HepG2 (cell line): ENCODE results near the gene TXNL4A. TPM values are rescaled to one million over a fixed set of nuclear protein-coding genes. Genes with fewer than 3 reads are reported as not detected.

Experiments
- ATAC-seq: fragments of 200-7000 bp; cut with Tn5 transposase; 3 replicates; pipeline ENCODE4 v1.9.1; 2020; ENCODE audit warnings: mild to moderate bottlenecking, moderate library complexity
- BruUV-seq: library from RNA; stranded (reverse); fragments of 400-500 nt; replicated peaks from 2 replicates; lab custom pipeline; 2021; lab: Mats Ljungman, UMichigan
- CTCF ChIA-PET: fragments of 300-600 bp; formaldehyde crosslinking; extraction: SDS; loops from one replicate; lab custom pipeline; 2021; ENCODE audit warnings: low total read pairs, inconsistent platforms, low intra/inter-chr PET ratio; lab: Yijun Ruan, JAX
- POLR2A ChIA-PET: fragments of 350-600 bp; sonication (Branson Sonifier 250); formaldehyde crosslinking; loops from one replicate; lab custom pipeline; 2020; ENCODE audit warnings: antibody characterized with exemption, inconsistent platforms; lab: Yijun Ruan, JAX
- DNase-seq: peaks from one replicate; pipeline ENCODE4 v3.0.0-alpha.2; 2015; ENCODE audit warnings: low spot score
- FAIRE-seq: peaks from 3 replicates; lab custom pipeline; 2011; peaks lifted over from hg19 to GRCh38; lab: Jason Lieb, UNC
- H2AFZ ChIP-seq: one replicate; pipeline ENCODE4 v1.6.1; 2011; ENCODE audit warnings: low read length, inconsistent platforms
- H3K27ac ChIP-seq: fragments of 300-600 bp; 3 replicates; pipeline ENCODE4 v1.8.0; 2011; ENCODE audit warnings: mixed run types, mild to moderate bottlenecking, mixed read lengths, low read length, inconsistent platforms; ENCODE audit not compliant: insufficient read depth; ENCODE audit errors: extremely low read length
- H3K27me3 ChIP-seq, 2 experiments: fragments of 200-600 bp in 1 of 2; 2 replicates in 1 of 2; 3 replicates in 1 of 2; pipeline versions ENCODE4 v1.6.0 to v1.8.0; 2011; ENCODE audit warnings: low read length in 2 of 2, mild to moderate bottlenecking in 2 of 2, moderate library complexity in 2 of 2, inconsistent platforms in 1 of 2; ENCODE audit not compliant: insufficient read depth in 2 of 2, control insufficient read depth in 1 of 2
- H3K36me3 ChIP-seq, 2 experiments: fragments of 200-600 bp in 1 of 2; replicated peaks in 1 of 2; 2 replicates in 1 of 2; 3 replicates in 1 of 2; pipeline versions ENCODE4 v1.5.1 to v1.8.0; 2011; ENCODE audit warnings: low read length in 2 of 2, inconsistent platforms in 1 of 2; ENCODE audit not compliant: insufficient read depth in 2 of 2, control insufficient read depth in 1 of 2
- H3K4me1 ChIP-seq: 2 replicates; pipeline ENCODE4 v1.5.1; 2012; ENCODE audit warnings: low read length, inconsistent platforms; ENCODE audit not compliant: insufficient read depth
- H3K4me2 ChIP-seq: 2 replicates; pipeline ENCODE4 v1.6.0; 2011; ENCODE audit warnings: low read depth, low read length, inconsistent platforms
- H3K4me3 ChIP-seq, 3 experiments: fragments of 200-600 bp in 1 of 3; sonication (generic), shearing (Covaris generic) in 1 of 3; replicated peaks in 1 of 3; 2 replicates each; pipeline ENCODE4 v1.5.1; 2011 to 2016; ENCODE audit warnings: low read length in 3 of 3, inconsistent platforms in 2 of 3, low read depth in 2 of 3, mild to moderate bottlenecking in 2 of 3, control low read depth in 1 of 3, mixed read lengths in 1 of 3; ENCODE audit not compliant: insufficient read depth in 1 of 3
- H3K79me2 ChIP-seq: one replicate; pipeline ENCODE4 v1.6.1; 2011; ENCODE audit warnings: low read length, inconsistent platforms; ENCODE audit not compliant: insufficient read depth
- H3K9ac ChIP-seq: 2 replicates; pipeline ENCODE4 v1.6.0; 2011; ENCODE audit warnings: mild to moderate bottlenecking, low read depth, low read length, inconsistent platforms; ENCODE audit not compliant: insufficient read depth
- H3K9me3 ChIP-seq: 2 replicates; pipeline ENCODE4 v1.5.1; 2012; ENCODE audit warnings: mild to moderate bottlenecking, low read length
- H4K20me1 ChIP-seq: 2 replicates; pipeline ENCODE4 v1.6.0; 2011; ENCODE audit warnings: inconsistent platforms, mild to moderate bottlenecking, low read length, moderate library complexity; ENCODE audit not compliant: insufficient read depth
- IRX3 ChIP-seq: sonication (generic); formaldehyde crosslinking; IDR thresholded peaks from 2 replicates; pipeline ENCODE4 v1.8.1; 2023; ENCODE audit warnings: mild to moderate bottlenecking, low read depth, missing genetic modification reagents, borderline replicate concordance
- ZMAT3 ChIP-seq: sonication (generic); formaldehyde crosslinking; conservative IDR thresholded peaks from 2 replicates; pipeline ENCODE4 v1.7.0; 2021; ENCODE audit warnings: missing genetic modification reagents
- ZNF234 ChIP-seq: sonication (generic); formaldehyde crosslinking; conservative IDR thresholded peaks from 2 replicates; pipeline ENCODE4 v1.5.1; 2020; ENCODE audit warnings: mild to moderate bottlenecking, missing genetic modification reagents
- ZNF549 ChIP-seq: sonication (generic); formaldehyde crosslinking; IDR thresholded peaks from 2 replicates; pipeline ENCODE4 v1.5.0; 2020; ENCODE audit warnings: missing genetic modification reagents
- WGBS: methylation state at CpG from one replicate; pipeline ENCODE4 v1.1.6; 2017; ENCODE audit warnings: low lambda C conversion rate; 5-methylcytosine and 5-hydroxymethylcytosine counted together
- in situ Hi-C: cut with HindIII; loops from 2 replicates; pipeline ENCODE4 v1.10.0; 2017; ENCODE audit warnings: low pct_unique_long_range_greater_than_20kb; ENCODE audit not compliant: extremely low pct_ligation_motif_present
- intact Hi-C: fragments of 100-400 bp; cut with micrococcal nuclease; formaldehyde crosslinking; loops from one replicate; pipeline ENCODE4 v1.10.0; 2022; ENCODE audit not compliant: unreplicated experiment
- polyA plus RNA-seq, 8 experiments: library from polyadenylated mRNA; depleted of rRNA in 3 of 8; stranded (reverse) in 7 of 8; unstranded in 1 of 8; fragments of >200 nt; fragmentation: Illumina TruSeq in 4 of 8; extraction: Trizol in 4 of 8; gene quantifications; 2 replicates each; pipeline versions ENCODE4 v1.2.1 to v1.2.3, GENCODE V29; 2011 to 2016; ENCODE audit warnings: low read depth in 4 of 8, missing spikeins in 1 of 8, mixed read lengths in 1 of 8; ENCODE audit not compliant: insufficient read depth in 1 of 8
- total RNA-seq, 5 experiments: library from RNA; depleted of rRNA; stranded (reverse); fragments of >200 nt; fragmentation: Illumina TruSeq; extraction: Trizol; gene quantifications; 2 replicates each; pipeline ENCODE4 v1.2.3, GENCODE V29; 2016; ENCODE audit warnings: low read depth in 1 of 5
- TF ChIP-seq, protein P1 (sequence below): sonication (generic); formaldehyde crosslinking; IDR thresholded peaks from 2 replicates; pipeline ENCODE4 v1.4.0; 2020; ENCODE audit warnings: missing genetic modification reagents

The TXNL4A gene
- total and polyA plus RNA-seq, 2 of the 13 experiments (the other 11 are each of a cell fraction or from before 2014, with no cell fraction given), result 172 to 202 TPM

DNA sequence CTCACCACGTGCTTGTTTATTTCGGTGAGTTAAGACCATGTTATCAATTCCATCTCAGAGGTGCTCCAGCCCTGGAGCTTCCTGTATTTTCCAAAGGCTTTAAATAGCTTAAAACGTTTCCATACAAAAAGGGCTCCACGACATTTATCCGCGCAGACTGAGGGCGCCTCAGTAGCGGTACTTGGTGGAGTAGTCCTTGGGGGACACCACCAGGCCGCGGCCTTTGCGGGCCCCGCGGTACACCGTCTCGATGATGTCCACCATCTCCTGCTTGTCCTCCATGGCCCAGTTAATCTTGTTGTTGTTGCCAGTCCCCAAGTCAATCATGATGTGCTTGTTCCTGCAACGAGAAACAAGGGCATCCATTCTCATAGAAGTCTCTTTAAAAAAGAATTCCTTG lies 14.8 kb downstream of the TXNL4A start:
- Histone ChIP-seq H3K27ac (no peak overlapping the region), H3K4me2 (no peak overlapping the region), H3K36me3 (peaks cover 27 to 74% of the 10 kb centered on the region in 2 experiments), H3K4me3 (no peak overlapping the region), H4K20me1 (peaks cover 33% of the 10 kb centered on the region), H2AFZ (no peak overlapping the region), H3K4me1 (peaks cover 9% of the 10 kb centered on the region; the same call in 1 of the 2 replicates), H3K79me2 (peaks cover 48% of the 10 kb centered on the region), H3K27me3 (no peaks in the 10 kb centered on the region), H3K9ac (no peak overlapping the region), H3K9me3 (no peaks in the 10 kb centered on the region)
- in situ Hi-C loops (no loop called here), intact Hi-C loops (no loop called here)
- TF ChIP-seq ZNF234 (CRISPR knock-in tag), result no peak
- TF ChIP-seq, protein P1, sequence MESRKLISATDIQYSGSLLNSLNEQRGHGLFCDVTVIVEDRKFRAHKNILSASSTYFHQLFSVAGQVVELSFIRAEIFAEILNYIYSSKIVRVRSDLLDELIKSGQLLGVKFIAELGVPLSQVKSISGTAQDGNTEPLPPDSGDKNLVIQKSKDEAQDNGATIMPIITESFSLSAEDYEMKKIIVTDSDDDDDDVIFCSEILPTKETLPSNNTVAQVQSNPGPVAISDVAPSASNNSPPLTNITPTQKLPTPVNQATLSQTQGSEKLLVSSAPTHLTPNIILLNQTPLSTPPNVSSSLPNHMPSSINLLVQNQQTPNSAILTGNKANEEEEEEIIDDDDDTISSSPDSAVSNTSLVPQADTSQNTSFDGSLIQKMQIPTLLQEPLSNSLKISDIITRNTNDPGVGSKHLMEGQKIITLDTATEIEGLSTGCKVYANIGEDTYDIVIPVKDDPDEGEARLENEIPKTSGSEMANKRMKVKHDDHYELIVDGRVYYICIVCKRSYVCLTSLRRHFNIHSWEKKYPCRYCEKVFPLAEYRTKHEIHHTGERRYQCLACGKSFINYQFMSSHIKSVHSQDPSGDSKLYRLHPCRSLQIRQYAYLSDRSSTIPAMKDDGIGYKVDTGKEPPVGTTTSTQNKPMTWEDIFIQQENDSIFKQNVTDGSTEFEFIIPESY, result peak; percentile 57; the same call in 1 of the 2 replicates
- CTCF ChIA-PET, result no interaction called here
- FAIRE-seq (no peak), DNase-seq (no peak), ATAC-seq (no peak)
- POLR2A ChIA-PET, result interaction anchor here (1.0 kb wide), 1 partner anchor 9 kb away, joined by 3 read pairs; the partner anchor contains the start of gene HSBP1L1
- 96% methylated on average over 16 of the region's 16 CpGs for WGBS
- no TSS peak for BruUV-seq

DNA sequence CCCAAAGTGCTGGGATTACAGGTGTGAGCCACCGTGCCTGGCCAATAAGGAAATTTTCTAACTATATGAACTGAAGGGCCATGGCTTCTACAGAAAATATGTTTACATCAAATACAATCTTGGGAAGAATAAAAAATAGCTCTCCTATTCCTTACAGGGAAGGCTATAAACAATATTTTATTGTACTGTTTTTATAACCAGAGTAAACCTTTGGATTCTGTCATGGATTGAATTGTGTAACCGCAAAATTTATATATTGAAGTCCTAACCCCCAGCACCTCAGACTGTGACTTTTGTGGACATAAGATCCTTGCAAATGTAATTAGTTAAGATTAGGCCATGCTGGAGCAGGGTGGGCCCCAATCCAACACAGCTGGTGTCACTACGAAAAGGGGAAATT lies 15.6 kb downstream of the TXNL4A start:
- Histone ChIP-seq H3K9me3 (no peaks in the 10 kb centered on the region), H3K27me3 (no peaks in the 10 kb centered on the region), H2AFZ (no peak overlapping the region), H3K9ac (no peak overlapping the region), H3K79me2 (peaks cover 40% of the 10 kb centered on the region), H3K36me3 (peaks cover 27 to 75% of the 10 kb centered on the region in 2 experiments), H3K4me3 (no peak overlapping the region), H3K4me1 (peaks cover 9% of the 10 kb centered on the region; the same call in 1 of the 2 replicates), H3K27ac (no peak overlapping the region), H3K4me2 (no peak overlapping the region), H4K20me1 (peaks cover 29% of the 10 kb centered on the region)
- ATAC-seq (no peak), DNase-seq (no peak), FAIRE-seq (no peak)
- intact Hi-C loops, result no loop called here
- in situ Hi-C loops, result no loop called here
- no TSS peak for BruUV-seq
- 96% methylated on average over 3 of the region's 3 CpGs for WGBS
- POLR2A ChIA-PET, result interaction anchor here (1.0 kb wide), 1 partner anchor 12 kb away, joined by 3 read pairs; no protein-coding TSS in a partner anchor
- TF ChIP-seq ZMAT3 (CRISPR knock-in tag) (no peak), IRX3 (CRISPR knock-in tag) (no peak), ZNF549 (no peak)
- CTCF ChIA-PET, result no interaction called here
